GM18870 (cell line): ENCODE measurements around the gene STRN3.
"Not testable (repeated sequence)": the region's sequence is repeated elsewhere in the genome, so short reads cannot be mapped to it uniquely, and the experiment has no call there.

Experiments used
- ATAC-seq: cut with Tn5 transposase; IDR thresholded peaks from one replicate; pipeline ENCODE4 v1.9.1; 2021; ENCODE audit warnings: moderate library complexity; ENCODE audit not compliant: unreplicated experiment

The STRN3 gene

DNA sequence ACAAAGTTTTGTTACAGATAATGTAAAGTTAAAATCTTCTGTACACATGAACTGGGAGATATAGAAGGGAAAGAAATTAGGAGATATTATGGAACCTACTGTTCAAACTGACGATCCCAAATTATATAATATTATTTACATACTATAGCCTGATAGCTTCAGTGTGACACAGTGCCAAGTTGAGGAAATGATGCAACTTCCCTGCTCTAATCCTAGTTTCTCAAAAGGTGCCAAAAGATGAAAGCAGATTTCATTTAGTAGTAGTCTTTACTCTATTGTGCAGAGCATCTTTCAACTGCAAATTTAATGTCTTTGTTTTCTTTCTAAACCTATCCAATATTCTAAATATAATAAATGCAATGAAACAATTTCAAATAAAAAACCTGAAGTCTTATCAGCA, 104.9 kb downstream of the STRN3 start:
- ATAC-seq, result no peak

DNA sequence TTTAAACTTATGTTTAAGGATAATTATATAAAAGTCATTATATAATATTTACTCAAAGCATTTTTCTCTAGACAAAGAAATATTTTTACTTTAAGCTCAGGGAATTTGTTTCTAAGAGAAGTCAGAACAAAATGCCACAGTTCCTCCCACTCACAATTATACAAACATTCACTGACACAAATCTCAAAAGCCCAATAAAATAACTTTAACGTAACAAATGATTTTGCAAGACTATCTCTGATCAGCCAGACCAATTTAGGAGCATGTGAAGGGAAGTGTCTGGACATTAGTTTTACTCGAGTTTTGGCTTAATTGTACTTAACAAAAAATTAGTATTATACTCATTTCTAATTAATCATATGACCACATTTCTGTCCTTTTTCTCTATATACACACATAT, 110.6 kb downstream of the STRN3 start:
- no peak for ATAC-seq

DNA sequence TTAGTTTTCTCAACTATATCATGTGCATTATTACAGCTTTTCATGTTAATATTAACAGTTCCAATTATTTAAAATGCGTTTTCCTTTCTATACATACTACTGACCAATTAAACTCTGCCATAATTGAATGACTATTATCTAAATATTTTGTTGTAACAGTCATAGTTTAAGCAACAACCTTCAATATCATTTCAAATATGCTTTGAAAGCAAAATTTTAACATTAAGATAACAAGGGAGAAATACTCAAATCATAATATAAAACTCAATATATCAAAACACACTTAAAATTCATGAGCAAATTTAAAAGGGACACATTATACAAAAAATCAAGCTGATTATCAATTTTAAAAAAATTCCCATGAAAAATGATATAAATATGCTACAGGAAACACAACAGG, 111.4 kb downstream of the STRN3 start:
- ATAC-seq, result no peak

DNA sequence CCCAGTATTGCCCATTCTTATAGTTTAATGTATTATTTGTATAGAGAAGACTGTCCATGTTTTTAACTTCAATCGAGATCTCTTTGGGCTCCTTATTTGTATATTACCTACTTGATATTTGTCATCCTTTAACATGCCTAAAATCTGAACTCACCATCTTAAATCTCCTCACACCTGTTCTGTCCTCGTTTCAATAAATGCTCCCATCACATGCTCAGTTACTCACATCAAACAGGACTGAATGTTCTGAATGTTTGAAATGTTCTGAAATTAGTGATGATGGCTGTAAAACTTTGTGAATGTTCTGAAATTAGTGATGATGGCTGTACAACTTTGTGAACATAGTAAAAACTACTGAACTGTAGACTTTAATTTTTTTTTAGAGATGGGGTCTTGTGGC, 117.4 kb downstream of the STRN3 start:
- no peak for ATAC-seq

DNA sequence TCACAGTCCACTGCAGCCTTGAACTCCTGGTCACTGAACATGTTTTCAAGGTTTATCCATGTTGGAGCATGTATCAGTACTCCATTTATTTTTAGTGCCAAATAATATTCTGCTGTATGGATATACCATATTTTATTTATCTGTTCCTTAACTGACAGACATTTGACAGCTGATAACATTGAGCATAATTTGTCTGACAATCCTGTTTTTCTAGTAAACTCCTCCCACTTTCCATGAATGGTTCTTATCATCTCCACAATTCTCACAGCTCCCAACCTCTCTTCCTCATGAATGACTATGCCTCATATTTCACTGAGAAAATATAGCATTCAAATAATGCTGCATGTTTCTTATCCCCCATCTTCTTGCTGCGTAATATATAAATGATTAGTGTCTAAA, 118.5 kb downstream of the STRN3 start:
- ATAC-seq, result no peak

DNA sequence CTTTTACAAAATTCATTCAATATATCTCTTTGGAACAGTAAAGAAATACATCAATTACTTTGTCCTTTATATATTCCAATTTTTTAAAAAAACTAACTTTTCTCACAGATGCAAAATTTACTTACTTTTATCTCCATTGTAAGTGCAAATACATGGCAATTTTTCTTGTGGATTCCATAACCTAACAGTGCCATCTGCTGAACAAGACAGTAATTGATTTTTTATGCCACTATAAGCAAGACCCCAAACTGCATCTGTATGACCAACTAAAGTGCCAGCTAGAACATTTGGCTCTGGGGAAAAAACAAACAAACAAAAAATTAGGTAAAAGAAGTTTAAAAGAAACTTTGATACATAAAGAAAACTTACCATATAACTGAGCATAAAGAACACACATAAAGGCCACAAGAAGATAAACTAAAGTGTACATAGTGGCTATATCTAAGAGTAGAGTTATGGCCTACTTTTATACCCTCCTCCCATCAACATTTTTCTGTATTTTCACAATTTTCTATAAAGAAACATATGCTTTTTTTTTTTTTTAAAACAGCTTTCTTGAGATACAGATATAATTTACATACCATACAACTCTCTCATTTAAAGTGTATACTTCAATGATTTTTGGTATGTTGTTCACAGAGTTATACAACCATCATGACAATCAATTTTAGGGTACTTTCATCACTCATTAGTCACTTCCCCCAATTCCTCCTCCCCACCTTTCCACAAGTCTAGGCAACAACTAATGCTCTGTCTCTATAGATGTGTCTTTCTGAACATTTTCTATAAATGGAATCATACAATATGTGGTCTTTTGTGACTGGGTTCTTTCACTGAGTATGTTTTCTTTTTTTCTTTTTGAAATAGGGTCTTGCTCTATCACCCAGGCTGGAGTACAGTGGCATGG, 119.2 kb downstream of the STRN3 start:
- no peak for ATAC-seq

DNA sequence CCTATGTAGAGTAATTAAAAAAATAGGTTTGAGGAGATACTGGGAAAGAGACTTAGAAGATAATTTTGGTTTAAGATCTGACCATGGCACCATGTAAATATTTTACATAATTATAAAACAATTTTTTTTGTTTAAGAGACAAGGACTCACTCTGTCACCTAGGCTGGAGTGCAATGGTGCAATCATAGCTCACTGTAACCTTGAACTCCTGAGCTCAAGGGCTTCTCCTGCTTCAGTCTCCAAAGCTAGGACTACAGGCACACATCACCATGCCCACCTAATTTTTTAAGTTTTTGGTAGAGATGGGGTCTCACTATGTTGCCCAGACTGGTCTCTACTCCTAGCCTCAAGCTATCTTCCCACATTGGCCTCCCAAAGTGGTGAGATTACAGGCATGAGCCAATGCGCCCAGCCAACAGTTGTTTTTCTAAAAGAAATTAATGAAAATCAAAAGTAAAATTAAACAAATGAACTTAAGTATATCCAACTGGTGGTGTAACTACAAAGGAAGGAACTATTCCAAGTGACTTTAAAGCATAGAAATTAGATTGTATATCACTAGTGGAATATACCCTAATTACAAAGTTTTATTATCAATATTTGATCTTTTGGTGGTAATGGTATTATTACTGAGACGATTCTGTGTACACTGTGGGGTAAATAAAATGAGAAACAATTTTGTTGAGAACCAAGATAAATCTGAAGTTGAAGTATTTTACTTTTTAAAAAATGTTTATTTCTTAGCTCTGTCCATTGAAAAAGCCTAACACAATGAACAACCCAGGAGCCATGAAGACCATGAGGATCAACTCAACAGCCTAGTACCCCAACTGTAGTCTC, 122.7 kb downstream of the STRN3 start:
- no peak for ATAC-seq

DNA sequence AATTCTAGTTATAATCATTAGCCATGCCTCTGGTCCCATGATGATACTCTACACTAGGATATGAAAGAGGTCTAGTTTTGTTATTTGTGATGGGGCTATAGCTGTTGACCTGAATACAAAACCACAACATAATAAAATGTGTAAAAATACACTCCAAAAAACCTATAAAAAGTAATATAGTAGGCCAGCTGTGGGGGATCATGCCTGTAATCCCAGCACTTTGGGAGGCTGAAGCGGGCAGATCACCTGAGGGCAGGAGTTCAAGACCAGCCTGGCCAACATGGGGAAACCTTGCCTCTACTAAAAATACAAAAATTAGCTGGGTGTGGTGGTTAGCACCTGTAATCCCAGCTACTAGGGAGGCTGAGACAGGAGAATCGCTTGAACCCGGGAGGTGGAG, 129.1 kb downstream of the STRN3 start:
- ATAC-seq, result not testable (repeated sequence)

DNA sequence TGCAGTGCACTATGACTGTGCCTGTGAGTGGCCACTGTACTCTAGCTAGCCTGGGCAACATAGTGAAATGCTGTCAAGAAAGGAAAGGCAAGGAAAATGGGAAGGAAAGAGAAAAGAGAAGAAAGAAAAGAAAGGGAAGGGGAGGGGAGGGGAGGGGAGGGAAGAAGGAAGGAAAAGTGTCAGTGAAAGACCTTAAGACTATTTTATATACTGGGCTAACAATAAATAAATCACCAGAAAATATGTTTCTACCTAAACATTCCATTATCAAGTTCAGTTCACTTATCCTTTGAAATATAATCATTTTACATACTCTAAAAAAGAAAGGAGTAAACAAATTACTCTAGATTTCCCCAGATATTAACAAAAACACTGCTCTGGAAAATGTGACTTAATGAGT, 129.7 kb downstream of the STRN3 start:
- no peak for ATAC-seq

DNA sequence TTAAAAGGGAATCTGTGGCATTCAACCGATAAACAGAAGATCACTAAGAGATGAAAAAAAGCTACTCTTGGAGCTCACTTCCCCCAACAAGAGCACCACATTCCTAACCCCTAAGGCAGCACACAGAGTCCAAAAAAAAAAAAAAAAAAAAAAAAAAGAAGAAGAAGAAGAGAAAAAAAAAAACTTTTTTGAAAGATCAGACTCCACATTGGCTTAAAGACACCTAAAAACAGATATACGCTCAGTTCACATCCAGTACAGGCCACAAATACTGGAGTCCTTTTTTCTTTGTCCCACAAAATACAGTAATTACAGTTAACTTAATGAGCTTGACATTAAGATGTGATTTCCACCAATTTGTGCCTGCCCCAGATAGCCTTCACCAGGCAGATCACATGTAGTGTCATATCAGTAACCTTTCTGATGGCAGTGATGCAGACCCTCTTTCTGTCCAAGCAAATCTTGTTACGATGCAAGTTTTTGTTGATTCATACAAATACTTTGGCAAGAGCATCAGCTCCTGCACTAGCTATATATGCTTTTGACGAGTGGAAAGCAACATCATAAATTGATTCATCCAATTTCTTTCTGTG, 131.2 kb downstream of the STRN3 start:
- no peak for ATAC-seq

DNA sequence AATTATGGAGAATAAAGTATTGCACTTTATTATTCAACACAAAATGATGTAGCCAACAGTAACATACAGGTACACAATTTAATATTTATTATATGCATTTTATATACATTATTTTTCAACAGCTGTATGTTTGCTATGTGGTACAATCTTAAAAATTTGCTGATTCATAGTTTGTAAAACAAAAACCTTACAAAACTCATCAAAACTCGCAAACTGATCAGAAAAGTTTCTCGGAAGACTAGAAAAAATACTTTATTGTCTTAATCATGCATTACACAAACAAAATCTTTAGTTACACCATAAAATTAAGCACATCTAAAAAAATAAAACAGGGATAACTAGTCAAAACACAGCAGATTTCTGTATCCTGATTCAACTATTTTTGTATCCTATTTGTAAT, 132.4 kb downstream of the STRN3 start:
- no peak for ATAC-seq

DNA sequence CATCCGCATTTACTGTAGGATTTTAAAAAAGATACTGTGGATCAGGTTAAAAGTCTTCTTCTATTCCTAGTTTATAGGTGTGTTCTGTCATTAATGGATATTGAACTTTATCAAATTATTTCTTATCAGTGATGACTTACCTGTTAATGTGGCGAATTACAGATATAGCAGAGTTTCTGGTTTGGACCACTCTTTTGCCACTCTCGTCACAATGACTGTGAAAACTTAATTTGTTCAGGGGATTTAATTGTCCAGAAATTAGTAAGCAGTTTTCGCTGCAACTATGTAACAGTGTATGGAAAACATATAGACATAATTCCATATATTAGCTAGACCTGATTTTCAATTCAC, 137.0 kb downstream of the STRN3 start:
- ATAC-seq, result no peak

DNA sequence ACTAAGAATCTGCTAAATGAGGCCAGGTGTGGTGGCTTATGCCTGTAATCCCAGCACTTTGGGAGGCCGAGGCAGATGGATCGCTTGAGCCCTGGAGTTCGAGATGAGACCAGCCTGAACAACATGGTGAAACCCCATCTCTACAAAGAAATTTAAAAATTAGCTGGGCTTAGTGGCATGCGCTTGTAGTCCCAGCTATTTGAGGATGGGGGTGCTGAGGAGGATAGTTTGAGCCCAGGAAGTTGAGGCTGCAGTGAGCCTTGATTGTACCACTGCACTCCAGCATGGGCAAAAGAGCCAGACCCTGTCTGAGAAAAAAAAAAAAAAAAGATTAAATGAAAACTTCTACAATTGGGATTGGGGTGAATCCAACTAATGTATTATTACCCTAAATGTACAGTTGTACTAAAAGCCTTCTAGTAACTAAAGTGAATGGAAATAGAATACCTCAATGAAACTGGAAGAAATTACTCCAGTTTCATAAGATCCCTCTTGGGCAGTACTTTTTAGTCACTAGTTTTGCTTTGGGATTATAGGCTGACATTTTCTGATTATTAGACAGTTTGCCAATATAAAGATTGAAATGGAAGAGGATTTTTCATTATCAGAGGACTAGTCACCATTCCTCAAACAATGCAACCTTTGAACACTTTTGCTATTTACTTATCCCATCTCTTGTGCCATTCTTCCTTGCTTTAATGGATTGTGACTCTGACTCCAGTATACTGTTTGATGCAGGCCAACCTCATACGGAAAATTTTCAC, 137.5 kb downstream of the STRN3 start:
- no peak for ATAC-seq

DNA sequence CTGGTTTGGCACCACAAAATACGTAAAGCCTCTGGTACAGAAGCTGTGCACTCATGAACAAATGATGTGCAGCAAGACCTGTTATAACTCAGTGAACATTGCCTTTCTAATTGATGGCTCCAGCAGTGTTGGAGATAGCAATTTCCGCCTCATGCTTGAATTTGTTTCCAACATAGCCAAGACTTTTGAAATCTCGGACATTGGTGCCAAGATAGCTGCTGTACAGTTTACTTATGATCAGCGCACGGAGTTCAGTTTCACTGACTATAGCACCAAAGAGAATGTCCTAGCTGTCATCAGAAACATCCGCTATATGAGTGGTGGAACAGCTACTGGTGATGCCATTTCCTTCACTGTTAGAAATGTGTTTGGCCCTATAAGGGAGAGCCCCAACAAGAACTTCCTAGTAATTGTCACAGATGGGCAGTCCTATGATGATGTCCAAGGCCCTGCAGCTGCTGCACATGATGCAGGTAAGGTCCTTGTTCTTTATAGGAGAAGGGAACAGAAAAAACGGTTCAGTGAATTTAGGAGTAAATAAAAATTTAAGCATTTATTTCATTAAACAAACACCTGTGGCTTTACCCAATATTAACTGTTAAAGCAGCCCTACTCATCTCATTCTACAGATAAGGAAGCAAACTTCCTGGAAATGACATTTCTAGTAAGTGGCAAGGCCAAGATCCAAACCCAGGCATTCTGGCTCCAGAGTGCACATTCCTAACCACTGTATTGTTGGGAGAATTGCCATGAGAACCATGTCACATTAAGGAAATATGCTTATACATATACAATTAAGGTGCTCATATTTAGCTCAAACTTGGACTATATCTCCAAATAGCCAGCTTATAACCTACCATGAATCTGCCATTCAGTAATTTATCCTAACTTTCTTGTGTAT, 140.1 kb downstream of the STRN3 start:
- no peak for ATAC-seq

DNA sequence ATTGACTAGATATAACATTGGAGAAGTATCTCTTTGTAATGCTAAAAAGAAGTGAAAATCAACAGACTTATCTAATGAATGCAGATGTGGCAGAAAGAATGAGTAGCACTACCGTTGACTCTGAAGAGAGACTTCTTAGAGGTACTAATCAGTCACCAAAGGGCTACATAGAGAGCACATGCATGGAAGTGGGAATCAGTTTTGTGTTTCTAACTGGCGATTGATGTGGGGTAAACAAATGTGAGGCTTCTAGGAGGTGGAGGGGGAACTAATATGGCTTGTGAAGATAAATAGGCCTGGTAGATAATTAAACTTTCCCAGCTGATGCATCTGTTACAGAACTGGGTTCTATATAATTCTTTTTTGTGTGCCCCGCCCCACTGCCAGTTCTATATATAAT, 141.3 kb downstream of the STRN3 start:
- no peak for ATAC-seq

DNA sequence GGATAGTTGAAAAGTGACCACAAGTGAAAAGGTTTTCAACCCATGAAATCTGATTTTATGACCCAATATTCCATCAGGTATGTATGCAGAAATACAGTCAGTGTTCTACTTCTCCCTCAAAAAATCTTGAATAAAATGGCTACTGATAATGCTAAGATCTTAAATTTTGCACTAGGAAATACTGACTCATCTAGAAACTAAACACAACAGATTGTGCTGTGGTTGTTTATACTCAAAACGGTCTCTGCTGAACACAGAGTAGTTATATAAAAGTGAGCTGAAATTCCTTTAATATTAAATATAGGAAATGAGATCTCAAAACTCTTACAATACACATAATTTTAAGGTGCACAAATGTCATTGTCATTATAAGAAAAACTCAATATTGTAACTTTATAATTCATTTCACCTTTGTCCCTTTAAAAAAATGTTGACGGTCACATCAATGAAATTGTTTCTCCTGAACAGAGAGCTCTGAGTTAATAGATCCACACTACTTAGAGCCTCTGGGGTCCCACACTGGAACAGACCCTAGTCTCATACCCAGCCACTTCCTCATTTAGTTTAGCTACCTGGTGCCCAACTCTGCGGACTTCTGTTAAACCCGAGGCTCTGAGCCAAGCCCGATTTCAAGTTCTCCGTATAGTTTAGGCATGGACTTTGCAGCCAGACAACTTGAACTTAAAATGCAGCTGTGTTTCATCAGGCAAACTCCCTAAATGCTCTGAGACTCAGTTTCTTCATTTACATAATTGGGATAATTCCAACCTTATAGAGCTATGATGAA, 142.5 kb downstream of the STRN3 start:
- ATAC-seq, result no peak

DNA sequence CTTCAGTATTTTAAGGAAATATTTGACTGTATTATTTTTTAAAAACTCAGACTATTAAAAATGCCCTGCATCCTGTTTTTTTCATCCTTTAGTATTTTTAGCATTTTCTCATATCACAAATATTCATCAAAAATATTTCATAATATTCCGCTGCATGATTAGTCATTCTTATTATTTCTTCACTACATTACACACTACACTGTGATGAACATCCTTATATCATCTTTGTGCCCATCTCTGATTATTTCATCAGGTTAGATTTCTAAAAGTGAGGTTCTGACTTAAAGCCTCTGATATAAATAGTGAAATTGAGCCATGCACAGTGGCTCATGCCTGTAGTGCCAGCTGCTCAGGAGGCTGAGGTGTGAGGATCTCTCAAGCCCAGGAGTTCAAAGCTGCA, 143.7 kb downstream of the STRN3 start:
- no peak for ATAC-seq

DNA sequence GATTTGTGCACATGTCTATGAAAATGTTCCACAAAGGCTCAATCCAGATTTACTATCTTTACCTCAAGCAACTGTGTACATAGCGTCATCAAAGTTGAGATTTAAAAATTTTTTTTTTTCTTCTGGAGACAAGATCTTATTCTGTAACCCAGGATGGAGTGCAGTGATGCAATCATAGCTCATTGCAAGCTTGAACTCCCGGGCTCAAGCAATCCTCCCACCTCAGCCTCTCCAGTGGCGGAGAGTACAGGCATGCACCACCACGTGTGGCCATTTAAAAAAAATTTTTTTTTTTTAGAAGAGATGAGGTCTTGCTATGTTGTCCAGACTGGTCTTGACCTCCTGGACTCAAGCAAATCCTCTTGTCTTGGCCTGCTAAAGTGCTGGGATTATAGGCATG, 149.5 kb downstream of the STRN3 start:
- no peak for ATAC-seq

DNA sequence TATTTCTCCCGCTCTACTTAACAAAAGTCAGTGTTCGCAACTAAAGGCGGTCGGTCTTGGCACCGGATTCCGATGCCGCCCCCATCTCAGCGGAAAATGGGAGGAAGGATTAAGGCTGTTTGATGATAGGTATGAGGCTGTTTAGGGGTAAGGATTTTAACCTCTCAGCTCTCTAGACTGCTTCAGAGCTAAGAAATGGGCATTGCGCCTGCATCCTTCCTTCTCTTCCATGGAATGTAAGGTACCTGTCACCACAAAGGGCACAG, 150.5 kb downstream of the STRN3 start:
- no peak for ATAC-seq
